K562 treated with DMSO at 1 percent for 24 hours (cell line): ENCODE results near the gene MEPCE. TPM values are rescaled to one million over a fixed set of nuclear protein-coding genes. Genes with fewer than 3 reads are reported as not detected.

Source experiments
- total RNA-seq: library from RNA; unstranded; fragments of 300-600 nt; gene quantifications from 2 replicates; pipeline ENCODE4 v1.2.3, GENCODE V29; 2022; ENCODE audit warnings: low read depth; ENCODE audit not compliant: insufficient read depth

The MEPCE gene
- 97.3 and 99.1 TPM in 2 replicates for total RNA-seq

GRCh38 chr7:100429637-100430492 is at the start of gene MEPCE:
TSS of gene MEPCE (plus strand) at chr7:100429831. CDS start at chr7:100430019, 188 bp downstream.

GRCh38 chr7:100428199-100428966 is 1.2 kb upstream of the MEPCE start, which contains the start of gene ZCWPW1:
TSS of gene ZCWPW1 (minus strand) at chr7:100428703. CDS start at chr7:100420649, 8,054 bp downstream.

GRCh38 chr7:100464210-100464660 is 34.6 kb downstream of the MEPCE start, which contains the start of gene SPACDR:
TSS of gene SPACDR (minus strand) at chr7:100464260. CDS start at chr7:100464025, 235 bp downstream.

GRCh38 chr7:100478958-100479660 is 49.5 kb downstream of the MEPCE start, which contains the start of gene TSC22D4:
TSS of gene TSC22D4 (minus strand) at chr7:100479214. CDS start at chr7:100478038, 1,176 bp downstream.

Other genes starting within 250 kb of the MEPCE start
- gene PVRIG, start 209.9 kb upstream of the MEPCE start, total RNA-seq, result not detected in 2 replicates
- 4.1 and 4.3 TPM in 2 replicates for gene SPDYE3, start 122.1 kb upstream of the MEPCE start, total RNA-seq
- gene PILRB, start 71.7 kb upstream of the MEPCE start, total RNA-seq, result 29.5 and 32.4 TPM in 2 replicates
- 2.1 TPM in 2 replicates for gene PILRA, start 56.3 kb upstream of the MEPCE start, total RNA-seq
- gene ZCWPW1, start 1.1 kb upstream of the MEPCE start, total RNA-seq, result 3.3 and 6.7 TPM in 2 replicates
- gene PPP1R35, start 6.7 kb downstream of the MEPCE start, total RNA-seq, result 113 and 152 TPM in 2 replicates
- gene SPACDR, start 34.4 kb downstream of the MEPCE start, total RNA-seq, result 0.52 and 1.1 TPM in 2 replicates
- gene TSC22D4, start 49.4 kb downstream of the MEPCE start, total RNA-seq, result 189 and 200 TPM in 2 replicates
- 1.3 and 2.4 TPM in 2 replicates for gene NYAP1, start 54.1 kb downstream of the MEPCE start, total RNA-seq
- gene AGFG2, start 109.4 kb downstream of the MEPCE start, total RNA-seq, result 20.6 and 21.7 TPM in 2 replicates
- 10.9 and 17.9 TPM in 2 replicates for gene SAP25, start 144.1 kb downstream of the MEPCE start, total RNA-seq
- gene LRCH4, start 156.3 kb downstream of the MEPCE start, total RNA-seq, result 101 and 102 TPM in 2 replicates
- 1.8 TPM in 2 replicates for gene FBXO24, start 156.5 kb downstream of the MEPCE start, total RNA-seq
- 25.0 and 27.0 TPM in 2 replicates for gene PCOLCE, start 172.5 kb downstream of the MEPCE start, total RNA-seq
- 44.0 and 49.0 TPM in 2 replicates for gene MOSPD3, start 182.7 kb downstream of the MEPCE start, total RNA-seq
- 53.8 and 56.4 TPM in 2 replicates for gene TFR2, start 211.7 kb downstream of the MEPCE start, total RNA-seq
- gene ACTL6B, start 226.6 kb downstream of the MEPCE start, total RNA-seq, result not detected in 2 replicates
- gene GNB2, start 243.9 kb downstream of the MEPCE start, total RNA-seq, result 771 and 833 TPM in 2 replicates